GM23338 (cell line): Measurements from ENCODE around the gene UBE2QL1. TPM values are rescaled to one million over a fixed set of nuclear protein-coding genes. Genes with fewer than 3 reads are reported as not detected.

Source experiments
- ATAC-seq: fragments of 200-7000 bp; cut with Tn5 transposase; 3 replicates; pipeline ENCODE4 v1.9.1; 2020
- DNase-seq: peaks from one replicate; pipeline ENCODE4 v3.0.0-alpha.2; 2015; ENCODE audit warnings: low spot score
- H2AFZ ChIP-seq: fragments of 200-600 bp; sonication (generic); 2 replicates; pipeline ENCODE4 v1.8.0; 2016; ENCODE audit warnings: antibody characterized with exemption, mild to moderate bottlenecking, moderate library complexity
- H3F3A ChIP-seq: fragments of 200-600 bp; sonication (generic); replicated peaks from 2 replicates; pipeline ENCODE4 v1.8.0; 2017; ENCODE audit warnings: antibody characterized with exemption, mixed run types, low read depth
- H3K27ac ChIP-seq: fragments of 200-600 bp; sonication (generic); 2 replicates; pipeline ENCODE4 v1.6.1; 2016; ENCODE audit warnings: low read depth
- H3K27me3 ChIP-seq: fragments of 200-600 bp; sonication (generic); 2 replicates; pipeline ENCODE4 v1.8.0; 2016; ENCODE audit warnings: mild to moderate bottlenecking, mixed run types, moderate library complexity; ENCODE audit not compliant: insufficient read depth
- H3K36me3 ChIP-seq: fragments of 200-600 bp; sonication (generic); 2 replicates; pipeline ENCODE4 v1.8.0; 2016; ENCODE audit warnings: mild to moderate bottlenecking; ENCODE audit not compliant: insufficient read depth
- H3K4me1 ChIP-seq: fragments of 200-600 bp; sonication (generic); 2 replicates; pipeline ENCODE4 v1.8.0; 2016; ENCODE audit warnings: mild to moderate bottlenecking, moderate library complexity; ENCODE audit not compliant: insufficient read depth
- H3K4me2 ChIP-seq: fragments of 200-600 bp; sonication (generic); 2 replicates; pipeline ENCODE4 v1.7.1; 2017; ENCODE audit warnings: mixed run types
- H3K4me3 ChIP-seq: fragments of 200-600 bp; sonication (generic); 2 replicates; pipeline ENCODE4 v1.6.1; 2016; ENCODE audit warnings: mixed run types
- H3K79me2 ChIP-seq: fragments of 200-600 bp; sonication (generic); replicated peaks from 2 replicates; pipeline ENCODE4 v1.8.0; 2017; ENCODE audit warnings: mild to moderate bottlenecking; ENCODE audit not compliant: insufficient read depth
- H3K9me2 ChIP-seq: fragments of 200-600 bp; sonication (generic); 2 replicates; pipeline ENCODE4 v1.8.0; 2017; ENCODE audit not compliant: insufficient read depth
- H4K20me1 ChIP-seq: fragments of 200-600 bp; sonication (generic); replicated peaks from 2 replicates; pipeline ENCODE4 v1.8.0; 2017; ENCODE audit warnings: mild to moderate bottlenecking; ENCODE audit not compliant: insufficient read depth
- H3K27ac Mint-ChIP-seq: 2 replicates; pipeline ENCODE4 v1.8.0; 2020; ENCODE audit warnings: inconsistent platforms, mild to moderate bottlenecking, moderate library complexity, mixed read lengths
- H3K27me3 Mint-ChIP-seq: 3 replicates; pipeline ENCODE4 v1.8.0; 2022; ENCODE audit warnings: low read depth, mild to moderate bottlenecking, moderate library complexity, mixed read lengths, inconsistent platforms; ENCODE audit not compliant: insufficient read depth, poor library complexity
- H3K36me3 Mint-ChIP-seq: 3 replicates; pipeline ENCODE4 v1.8.0; 2021; ENCODE audit warnings: low read depth, mild to moderate bottlenecking, inconsistent platforms, moderate library complexity, mixed read lengths
- H3K4me1 Mint-ChIP-seq: 3 replicates; pipeline ENCODE4 v1.8.0; 2020; ENCODE audit warnings: mild to moderate bottlenecking, inconsistent platforms, mixed read lengths
- H3K4me3 Mint-ChIP-seq: 3 replicates; pipeline ENCODE4 v1.8.0; 2021; ENCODE audit warnings: moderate library complexity, mild to moderate bottlenecking, inconsistent platforms, mixed read lengths
- H3K9me3 Mint-ChIP-seq: 3 replicates; pipeline ENCODE4 v1.8.0; 2020; ENCODE audit warnings: moderate library complexity, mild to moderate bottlenecking, inconsistent platforms, mixed read lengths
- CREB1 ChIP-seq: fragments of 250-450 bp; sonication (Bioruptor Pico); IDR thresholded peaks from 2 replicates; pipeline ENCODE4 v1.5.0; 2020; ENCODE audit warnings: low read depth, mild to moderate bottlenecking, moderate library complexity
- CTCF ChIP-seq, 2 experiments: fragments of 200-600 bp in 1 of 2; sonication (generic) in 1 of 2; conservative IDR thresholded peaks; 2 replicates each; pipeline versions ENCODE4 v1.5.1 to v1.6.1; 2016 to 2017; ENCODE audit warnings: antibody characterized with exemption in 2 of 2, low read depth in 2 of 2, mild to moderate bottlenecking in 2 of 2, moderate library complexity in 1 of 2
- ETS1 ChIP-seq: IDR thresholded peaks from 2 replicates; pipeline ENCODE4 v1.6.1; 2016; ENCODE audit warnings: antibody characterized with exemption
- EZH2 ChIP-seq: fragments of 200-600 bp; sonication (generic); IDR thresholded peaks from one replicate; pipeline ENCODE4 v1.8.0; 2017; ENCODE audit warnings: antibody characterized with exemption, mild to moderate bottlenecking, low read depth; ENCODE audit not compliant: unreplicated experiment
- EZH2phosphoT487 ChIP-seq: fragments of 200-600 bp; sonication (generic); IDR thresholded peaks from one replicate; pipeline ENCODE4 v1.8.1; 2018; ENCODE audit warnings: antibody characterized with exemption; ENCODE audit not compliant: unreplicated experiment
- JUNB ChIP-seq: IDR thresholded peaks from one replicate; pipeline ENCODE4 v1.6.1; 2016; ENCODE audit warnings: antibody characterized with exemption; ENCODE audit not compliant: unreplicated experiment
- NANOG ChIP-seq: IDR thresholded peaks from 2 replicates; pipeline ENCODE4 v1.6.1; 2016; ENCODE audit warnings: antibody characterized with exemption, borderline replicate concordance
- POLR2AphosphoS5 ChIP-seq: IDR thresholded peaks from 2 replicates; pipeline ENCODE4 v1.6.1; 2016; ENCODE audit warnings: antibody characterized with exemption, low read depth
- STAT1 ChIP-seq: IDR thresholded peaks from one replicate; pipeline ENCODE4 v1.6.1; 2016; ENCODE audit warnings: antibody characterized with exemption; ENCODE audit not compliant: unreplicated experiment
- ZNF114 ChIP-seq: fragments of 250-450 bp; sonication (Bioruptor Pico); IDR thresholded peaks from 2 replicates; pipeline ENCODE4 v1.5.0; 2020; ENCODE audit warnings: mild to moderate bottlenecking, moderate library complexity
- ZNF331 ChIP-seq: fragments of 250-450 bp; sonication (Bioruptor Pico); IDR thresholded peaks from 2 replicates; pipeline ENCODE4 v1.5.0; 2020; ENCODE audit warnings: low read depth, mild to moderate bottlenecking, moderate library complexity
- ZNF462 ChIP-seq: fragments of 250-450 bp; sonication (Bioruptor Pico); IDR thresholded peaks from 2 replicates; pipeline ENCODE4 v1.5.0; 2020; ENCODE audit warnings: mild to moderate bottlenecking, moderate library complexity
- polyA plus RNA-seq: library from polyadenylated mRNA; unstranded; fragments of >200 nt; fragmentation: Nextera tagmentation; extraction: Ambion mirVana; gene quantifications from 2 replicates; pipeline ENCODE4 v1.2.1, GENCODE V29; 2016
- total RNA-seq: library from RNA; depleted of rRNA; stranded (reverse); fragments of >200 nt; shearing (Covaris generic); gene quantifications from 2 replicates; pipeline ENCODE4 v1.2.3, GENCODE V29; 2014

UBE2QL1 gene
- total and polyA plus RNA-seq, 2 experiments from 2014 or later, result 0.40 to 0.83 TPM

- TF ChIP-seq ZNF114, result no peak
- no peak for TF ChIP-seq CTCF (conservative IDR thresholded peaks at IDR 0.05; ENCODE audit: low read depth in 2 of 2)
Measured at GRCh38 chr5:6452622-6453504, 4.2 kb downstream of the UBE2QL1 start (continued).

- no peak overlapping the region for H3K4me3 ChIP-seq
- Mint-ChIP-seq H3K4me1 (peaks cover 22% of the 10 kb centered on the region; the same call in 2 of the 3 replicates), H3K27ac (no peak overlapping the region), H3K9me3 (no peaks in the 10 kb centered on the region; the same call in 2 of the 3 replicates), H3K27me3 (peaks cover 37% of the 10 kb centered on the region), H3K36me3 (no peaks in the 10 kb centered on the region), H3K4me3 (no peak overlapping the region)
- peaks cover 5% of the 10 kb centered on the region; the same call in 1 of the 2 replicates for H4K20me1 ChIP-seq
- H3K36me3 ChIP-seq, result no peaks in the 10 kb centered on the region
- no peak for ATAC-seq
- H3K27me3 ChIP-seq, result peaks cover 43% of the 10 kb centered on the region
- no peak for DNase-seq
- H3K79me2 ChIP-seq, result no peaks in the 10 kb centered on the region
- H3K4me1 ChIP-seq, result peaks cover 18% of the 10 kb centered on the region
- H3K4me2 ChIP-seq, result no peak overlapping the region
- H2AFZ ChIP-seq, result no peak overlapping the region
- H3K9me2 ChIP-seq, result no peaks in the 10 kb centered on the region
- H3K27ac ChIP-seq, result no peak overlapping the region
- H3F3A ChIP-seq, result no peaks in the 10 kb centered on the region
- TF ChIP-seq EZH2 (no peak), ZNF114 (no peak), CTCF (conservative IDR thresholded peaks at IDR 0.05; ENCODE audit: low read depth in 2 of 2) (no peak), NANOG (no peak), ZNF331 (CRISPR knock-in tag) (no peak), ETS1 (no peak), POLR2AphosphoS5 (no peak), JUNB (no peak), ZNF462 (CRISPR knock-in tag) (no peak), EZH2phosphoT487 (no peak), CREB1 (CRISPR knock-in tag) (no peak), STAT1 (no peak)
Measured at GRCh38 chr5:6453937-6454560, 5.4 kb downstream of the UBE2QL1 start.
